Kidney epithelial cell (primary cell): ENCODE measurements around the gene PTPRF. TPM values are rescaled to one million over a fixed set of nuclear protein-coding genes. Genes with fewer than 3 reads are reported as not detected.

Experiments used
- DNase-seq: peaks from one replicate; pipeline ENCODE4 v3.0.0-alpha.2; 2010; ENCODE audit warnings: low read depth
- H3K27me3 ChIP-seq: 2 replicates; pipeline ENCODE4 v1.6.0; 2011; ENCODE audit warnings: low read length; ENCODE audit not compliant: control insufficient read depth, insufficient read depth
- H3K36me3 ChIP-seq: 2 replicates; pipeline ENCODE4 v1.5.1; 2011; ENCODE audit warnings: low read length; ENCODE audit not compliant: control insufficient read depth, insufficient read depth
- H3K4me3 ChIP-seq: 2 replicates; pipeline ENCODE4 v1.5.1; 2011; ENCODE audit warnings: low read depth, mild to moderate bottlenecking, control low read depth, low read length
- CTCF ChIP-seq: IDR thresholded peaks from 2 replicates; pipeline ENCODE4 v1.5.1; 2011; ENCODE audit warnings: mild to moderate bottlenecking, moderate library complexity, low read length, control low read depth, inconsistent platforms; ENCODE audit not compliant: insufficient read depth, poor library complexity, severe bottlenecking
- total RNA-seq: library from RNA; depleted of rRNA; stranded (reverse); fragments of >200 nt; gene quantifications from 2 replicates; pipeline ENCODE4 v1.2.3, GENCODE V29; 2015

The PTPRF gene
- total RNA-seq, 1 donor from 2014 or later = 297 TPM

GRCh38 chr1:43617011-43617410 is 86.3 kb downstream of the PTPRF start:
- Histone ChIP-seq H3K36me3 (peaks cover 4% of the 10 kb centered on the region), H3K4me3 (no peak overlapping the region), H3K27me3 (no peaks in the 10 kb centered on the region)
- TF ChIP-seq CTCF = no peak
- DNase-seq = no peak

- Histone ChIP-seq H3K27me3 (no peaks in the 10 kb centered on the region), H3K4me3 (no peak overlapping the region), H3K36me3 (peaks cover 4% of the 10 kb centered on the region)
- TF ChIP-seq CTCF = no peak
- DNase-seq = no peak
Observed at GRCh38 chr1:43617668-43618067, 87.0 kb downstream of the PTPRF start.

GRCh38 chr1:43618521-43619313 is 88.0 kb downstream of the PTPRF start:
- no peak for DNase-seq
- no peak for TF ChIP-seq CTCF
- Histone ChIP-seq H3K4me3 (no peak overlapping the region), H3K27me3 (no peaks in the 10 kb centered on the region), H3K36me3 (peaks cover 4% of the 10 kb centered on the region)

- H3K4me3 ChIP-seq = no peak overlapping the region
- peaks cover 4% of the 10 kb centered on the region for H3K36me3 ChIP-seq
- TF ChIP-seq CTCF = no peak
- no peak for DNase-seq
- no peaks in the 10 kb centered on the region for H3K27me3 ChIP-seq
Observed at GRCh38 chr1:43619314-43619790, 88.7 kb downstream of the PTPRF start.

- no peak for DNase-seq
- Histone ChIP-seq H3K27me3 (no peaks in the 10 kb centered on the region), H3K36me3 (peaks cover 4% of the 10 kb centered on the region), H3K4me3 (no peak overlapping the region)
- no peak for TF ChIP-seq CTCF
Observed at GRCh38 chr1:43619996-43620920, 89.6 kb downstream of the PTPRF start.
